GM23338 (cell line): Measurements from ENCODE around the gene CYB5D1. TPM values are rescaled to one million over a fixed set of nuclear protein-coding genes. Genes with fewer than 3 reads are reported as not detected.

Experiments used
- CREB1 ChIP-seq: fragments of 250-450 bp; sonication (Bioruptor Pico); IDR thresholded peaks from 2 replicates; pipeline ENCODE4 v1.5.0; 2020; ENCODE audit warnings: low read depth, mild to moderate bottlenecking, moderate library complexity
- JUNB ChIP-seq: IDR thresholded peaks from one replicate; pipeline ENCODE4 v1.6.1; 2016; ENCODE audit warnings: antibody characterized with exemption; ENCODE audit not compliant: unreplicated experiment
- NANOG ChIP-seq: IDR thresholded peaks from 2 replicates; pipeline ENCODE4 v1.6.1; 2016; ENCODE audit warnings: antibody characterized with exemption, borderline replicate concordance
- STAT1 ChIP-seq: IDR thresholded peaks from one replicate; pipeline ENCODE4 v1.6.1; 2016; ENCODE audit warnings: antibody characterized with exemption; ENCODE audit not compliant: unreplicated experiment
- ZNF114 ChIP-seq: fragments of 250-450 bp; sonication (Bioruptor Pico); IDR thresholded peaks from 2 replicates; pipeline ENCODE4 v1.5.0; 2020; ENCODE audit warnings: mild to moderate bottlenecking, moderate library complexity
- polyA plus RNA-seq: library from polyadenylated mRNA; unstranded; fragments of >200 nt; fragmentation: Nextera tagmentation; extraction: Ambion mirVana; gene quantifications from 2 replicates; pipeline ENCODE4 v1.2.1, GENCODE V29; 2016
- total RNA-seq: library from RNA; depleted of rRNA; stranded (reverse); fragments of >200 nt; shearing (Covaris generic); gene quantifications from 2 replicates; pipeline ENCODE4 v1.2.3, GENCODE V29; 2014
- TF ChIP-seq, protein P1 (sequence below): fragments of 250-450 bp; sonication (Bioruptor Pico); IDR thresholded peaks from 2 replicates; pipeline ENCODE4 v1.5.0; 2020; ENCODE audit warnings: mild to moderate bottlenecking, moderate library complexity
- TF ChIP-seq, protein P2 (sequence below), 2 experiments: fragments of 200-600 bp in 1 of 2; sonication (generic) in 1 of 2; conservative IDR thresholded peaks; 2 replicates each; pipeline versions ENCODE4 v1.5.1 to v1.6.1; 2016 to 2017; ENCODE audit warnings: antibody characterized with exemption in 2 of 2, low read depth in 2 of 2, mild to moderate bottlenecking in 2 of 2, moderate library complexity in 1 of 2
- TF ChIP-seq, protein P3 (sequence below): IDR thresholded peaks from 2 replicates; pipeline ENCODE4 v1.6.1; 2016; ENCODE audit warnings: antibody characterized with exemption

Gene CYB5D1
- total and polyA plus RNA-seq, 2 experiments from 2014 or later, result 3.5 to 8.4 TPM

DNA sequence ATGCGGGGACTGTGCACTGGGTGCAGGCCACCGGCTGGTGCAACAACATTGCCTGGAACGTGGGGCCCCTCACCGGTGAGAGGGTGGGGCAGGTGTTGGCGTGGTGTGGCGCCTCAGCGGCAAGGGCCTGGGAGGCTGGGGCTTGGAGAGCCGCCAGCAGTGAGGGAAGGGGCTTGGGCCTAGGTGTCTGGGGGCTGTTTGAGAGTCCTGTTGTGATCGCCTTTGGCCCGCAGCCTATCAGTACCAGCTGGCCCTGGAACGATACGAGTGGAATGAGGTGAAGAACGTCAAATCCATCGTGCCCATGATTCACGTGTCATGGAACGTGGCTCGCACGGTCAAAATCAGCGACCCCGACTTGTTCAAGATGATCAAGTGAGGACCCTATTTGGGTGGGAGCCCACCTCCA is 5.5 kb upstream of the CYB5D1 start (continued):
- TF ChIP-seq, protein P1, sequence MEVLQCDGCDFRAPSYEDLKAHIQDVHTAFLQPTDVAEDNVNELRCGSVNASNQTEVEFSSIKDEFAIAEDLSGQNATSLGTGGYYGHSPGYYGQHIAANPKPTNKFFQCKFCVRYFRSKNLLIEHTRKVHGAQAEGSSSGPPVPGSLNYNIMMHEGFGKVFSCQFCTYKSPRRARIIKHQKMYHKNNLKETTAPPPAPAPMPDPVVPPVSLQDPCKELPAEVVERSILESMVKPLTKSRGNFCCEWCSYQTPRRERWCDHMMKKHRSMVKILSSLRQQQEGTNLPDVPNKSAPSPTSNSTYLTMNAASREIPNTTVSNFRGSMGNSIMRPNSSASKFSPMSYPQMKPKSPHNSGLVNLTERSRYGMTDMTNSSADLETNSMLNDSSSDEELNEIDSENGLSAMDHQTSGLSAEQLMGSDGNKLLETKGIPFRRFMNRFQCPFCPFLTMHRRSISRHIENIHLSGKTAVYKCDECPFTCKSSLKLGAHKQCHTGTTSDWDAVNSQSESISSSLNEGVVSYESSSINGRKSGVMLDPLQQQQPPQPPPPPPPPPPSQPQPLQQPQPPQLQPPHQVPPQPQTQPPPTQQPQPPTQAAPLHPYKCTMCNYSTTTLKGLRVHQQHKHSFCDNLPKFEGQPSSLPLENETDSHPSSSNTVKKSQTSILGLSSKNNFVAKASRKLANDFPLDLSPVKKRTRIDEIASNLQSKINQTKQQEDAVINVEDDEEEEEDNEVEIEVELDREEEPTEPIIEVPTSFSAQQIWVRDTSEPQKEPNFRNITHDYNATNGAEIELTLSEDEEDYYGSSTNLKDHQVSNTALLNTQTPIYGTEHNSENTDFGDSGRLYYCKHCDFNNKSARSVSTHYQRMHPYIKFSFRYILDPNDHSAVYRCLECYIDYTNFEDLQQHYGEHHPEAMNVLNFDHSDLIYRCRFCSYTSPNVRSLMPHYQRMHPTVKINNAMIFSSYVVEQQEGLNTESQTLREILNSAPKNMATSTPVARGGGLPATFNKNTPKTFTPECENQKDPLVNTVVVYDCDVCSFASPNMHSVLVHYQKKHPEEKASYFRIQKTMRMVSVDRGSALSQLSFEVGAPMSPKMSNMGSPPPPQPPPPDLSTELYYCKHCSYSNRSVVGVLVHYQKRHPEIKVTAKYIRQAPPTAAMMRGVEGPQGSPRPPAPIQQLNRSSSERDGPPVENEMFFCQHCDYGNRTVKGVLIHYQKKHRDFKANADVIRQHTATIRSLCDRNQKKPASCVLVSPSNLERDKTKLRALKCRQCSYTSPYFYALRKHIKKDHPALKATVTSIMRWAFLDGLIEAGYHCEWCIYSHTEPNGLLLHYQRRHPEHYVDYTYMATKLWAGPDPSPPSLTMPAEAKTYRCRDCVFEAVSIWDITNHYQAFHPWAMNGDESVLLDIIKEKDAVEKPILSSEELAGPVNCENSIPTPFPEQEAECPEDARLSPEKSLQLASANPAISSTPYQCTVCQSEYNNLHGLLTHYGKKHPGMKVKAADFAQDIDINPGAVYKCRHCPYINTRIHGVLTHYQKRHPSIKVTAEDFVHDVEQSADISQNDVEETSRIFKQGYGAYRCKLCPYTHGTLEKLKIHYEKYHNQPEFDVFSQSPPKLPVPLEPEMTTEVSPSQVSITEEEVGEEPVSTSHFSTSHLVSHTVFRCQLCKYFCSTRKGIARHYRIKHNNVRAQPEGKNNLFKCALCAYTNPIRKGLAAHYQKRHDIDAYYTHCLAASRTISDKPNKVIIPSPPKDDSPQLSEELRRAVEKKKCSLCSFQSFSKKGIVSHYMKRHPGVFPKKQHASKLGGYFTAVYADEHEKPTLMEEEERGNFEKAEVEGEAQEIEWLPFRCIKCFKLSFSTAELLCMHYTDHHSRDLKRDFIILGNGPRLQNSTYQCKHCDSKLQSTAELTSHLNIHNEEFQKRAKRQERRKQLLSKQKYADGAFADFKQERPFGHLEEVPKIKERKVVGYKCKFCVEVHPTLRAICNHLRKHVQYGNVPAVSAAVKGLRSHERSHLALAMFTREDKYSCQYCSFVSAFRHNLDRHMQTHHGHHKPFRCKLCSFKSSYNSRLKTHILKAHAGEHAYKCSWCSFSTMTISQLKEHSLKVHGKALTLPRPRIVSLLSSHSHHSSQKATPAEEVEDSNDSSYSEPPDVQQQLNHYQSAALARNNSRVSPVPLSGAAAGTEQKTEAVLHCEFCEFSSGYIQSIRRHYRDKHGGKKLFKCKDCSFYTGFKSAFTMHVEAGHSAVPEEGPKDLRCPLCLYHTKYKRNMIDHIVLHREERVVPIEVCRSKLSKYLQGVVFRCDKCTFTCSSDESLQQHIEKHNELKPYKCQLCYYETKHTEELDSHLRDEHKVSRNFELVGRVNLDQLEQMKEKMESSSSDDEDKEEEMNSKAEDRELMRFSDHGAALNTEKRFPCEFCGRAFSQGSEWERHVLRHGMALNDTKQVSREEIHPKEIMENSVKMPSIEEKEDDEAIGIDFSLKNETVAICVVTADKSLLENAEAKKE (CRISPR knock-in tag), result no peak
- TF ChIP-seq NANOG (no peak), CREB1 (CRISPR knock-in tag) (no peak), JUNB (no peak), STAT1 (no peak), ZNF114 (CRISPR knock-in tag) (no peak)
- TF ChIP-seq, protein P2, sequence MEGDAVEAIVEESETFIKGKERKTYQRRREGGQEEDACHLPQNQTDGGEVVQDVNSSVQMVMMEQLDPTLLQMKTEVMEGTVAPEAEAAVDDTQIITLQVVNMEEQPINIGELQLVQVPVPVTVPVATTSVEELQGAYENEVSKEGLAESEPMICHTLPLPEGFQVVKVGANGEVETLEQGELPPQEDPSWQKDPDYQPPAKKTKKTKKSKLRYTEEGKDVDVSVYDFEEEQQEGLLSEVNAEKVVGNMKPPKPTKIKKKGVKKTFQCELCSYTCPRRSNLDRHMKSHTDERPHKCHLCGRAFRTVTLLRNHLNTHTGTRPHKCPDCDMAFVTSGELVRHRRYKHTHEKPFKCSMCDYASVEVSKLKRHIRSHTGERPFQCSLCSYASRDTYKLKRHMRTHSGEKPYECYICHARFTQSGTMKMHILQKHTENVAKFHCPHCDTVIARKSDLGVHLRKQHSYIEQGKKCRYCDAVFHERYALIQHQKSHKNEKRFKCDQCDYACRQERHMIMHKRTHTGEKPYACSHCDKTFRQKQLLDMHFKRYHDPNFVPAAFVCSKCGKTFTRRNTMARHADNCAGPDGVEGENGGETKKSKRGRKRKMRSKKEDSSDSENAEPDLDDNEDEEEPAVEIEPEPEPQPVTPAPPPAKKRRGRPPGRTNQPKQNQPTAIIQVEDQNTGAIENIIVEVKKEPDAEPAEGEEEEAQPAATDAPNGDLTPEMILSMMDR (conservative IDR thresholded peaks at IDR 0.05; ENCODE audit: low read depth in 2 of 2), result no peak
- TF ChIP-seq, protein P3, sequence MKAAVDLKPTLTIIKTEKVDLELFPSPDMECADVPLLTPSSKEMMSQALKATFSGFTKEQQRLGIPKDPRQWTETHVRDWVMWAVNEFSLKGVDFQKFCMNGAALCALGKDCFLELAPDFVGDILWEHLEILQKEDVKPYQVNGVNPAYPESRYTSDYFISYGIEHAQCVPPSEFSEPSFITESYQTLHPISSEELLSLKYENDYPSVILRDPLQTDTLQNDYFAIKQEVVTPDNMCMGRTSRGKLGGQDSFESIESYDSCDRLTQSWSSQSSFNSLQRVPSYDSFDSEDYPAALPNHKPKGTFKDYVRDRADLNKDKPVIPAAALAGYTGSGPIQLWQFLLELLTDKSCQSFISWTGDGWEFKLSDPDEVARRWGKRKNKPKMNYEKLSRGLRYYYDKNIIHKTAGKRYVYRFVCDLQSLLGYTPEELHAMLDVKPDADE, result no peak
